Heart right ventricle (tissue), 16 donors: ENCODE measurements around the gene TCERG1L. TPM values are rescaled to one million over a fixed set of nuclear protein-coding genes. Genes with fewer than 3 reads are reported as not detected.

Experiments
- ATAC-seq, 8 donors: fragments of 200-7000 bp; cut with Tn5 transposase; one replicate each; pipeline ENCODE4 v1.9.1; 2020; ENCODE audit warnings: mild to moderate bottlenecking in 8 of 8, moderate library complexity in 8 of 8, moderate number of reproducible peaks in 1 of 8
- DNase-seq, 2 donors: peaks; one replicate each; pipeline ENCODE4 v3.0.0-alpha.2; 2020
- H3K27ac ChIP-seq, 10 donors: fragments of 200-600 bp; sonication (generic) in 2 of 10; one replicate each; pipeline versions ENCODE4 v1.5.0 to v1.8.0; 2020 to 2022; ENCODE audit warnings: mild to moderate bottlenecking in 3 of 10
- H3K27me3 ChIP-seq, 7 donors: fragments of 200-600 bp; one replicate each; pipeline ENCODE4 v1.8.0; 2021 to 2022; ENCODE audit warnings: mild to moderate bottlenecking in 2 of 7
- H3K36me3 ChIP-seq, 9 donors: fragments of 200-600 bp; sonication (generic) in 1 of 9; one replicate each; pipeline versions ENCODE4 v1.5.0 to v1.8.0; 2020 to 2022; ENCODE audit warnings: mild to moderate bottlenecking in 2 of 9
- H3K4me1 ChIP-seq, 9 donors: fragments of 200-600 bp; sonication (generic) in 1 of 9; one replicate each; pipeline versions ENCODE4 v1.5.0 to v1.8.0; 2020 to 2022; ENCODE audit warnings: mild to moderate bottlenecking in 4 of 9
- H3K4me3 ChIP-seq, 10 donors: fragments of 200-600 bp; sonication (generic) in 2 of 10; one replicate each; pipeline versions ENCODE4 v1.5.0 to v1.8.0; 2020 to 2022; ENCODE audit warnings: mild to moderate bottlenecking in 7 of 10, moderate library complexity in 2 of 10
- H3K9me3 ChIP-seq, 11 donors: fragments of 200-600 bp in 10 of 11; sonication (generic) in 2 of 11; one replicate each; pipeline versions ENCODE4 v1.5.0 to v1.8.0; 2013 to 2022; ENCODE audit warnings: mild to moderate bottlenecking in 2 of 11, control low read depth in 1 of 11, moderate library complexity in 1 of 11
- CTCF ChIP-seq, 9 donors: fragments of 200-600 bp; sonication (generic) in 2 of 9; IDR thresholded peaks; one replicate each; pipeline versions ENCODE4 v1.5.0 to v1.8.0; 2021 to 2022; ENCODE audit warnings: antibody characterized with exemption in 9 of 9, mild to moderate bottlenecking in 5 of 9, moderate library complexity in 1 of 9
- WGBS, 2 donors: extraction: QIAGEN DNeasy Blood & Tissue Kit; methylation state at CpG; one replicate each; pipeline ENCODE4 v1.1.7; 2013; ENCODE audit warnings: inconsistent platforms in 1 of 2; 5-methylcytosine and 5-hydroxymethylcytosine counted together
- intact Hi-C, 10 donors: fragments of 100-400 bp; cut with DNase I; formaldehyde crosslinking; loops; one replicate each; pipeline versions ENCODE4 v1.11.1 to v1.14.2; 2022
- polyA plus RNA-seq, 2 donors: library from polyadenylated mRNA; stranded (reverse); fragments of 200-250 nt; gene quantifications; one replicate each; pipeline ENCODE4 v1.2.3, GENCODE V29; 2013
- total RNA-seq, 10 donors: library from RNA; stranded (reverse); fragmentation: NEBNext Ultra II Directional in 3 of 10; extraction: Animal tissue kit (Norgen Biotek cat#: 25700) in 3 of 10; gene quantifications; one replicate each; pipeline versions ENCODE4 v1.2.1 to v1.2.4, GENCODE V29; 2021 to 2023
- donor health status: Arrhythmogenic right ventricular cardiomyopathy.
- donor health status: ischemic (EF 13 %, LVEDD 7.1; RV severe dilation, severe dysfunction).
- donor health status: healthy with polysubstance abuse.
- donor health status: DM: no; HTN: yes; CAD: no.
- donor health status: DM: no; HTN: no; CAD: no.
- donor health status: ischemic (EF 25% LVEDD 6.9; RV normal size, moderate dysfunction).
- donor health status: ischemic (EF 25% LVEDD 5.7; RV mildly dilated, moderate dysfunction).
- donor health status: healthy.
- donor health status: DM: yes; HTN: yes; CAD: no.
- donor health status: Ischemic cardiomyopathy.
- donor health status: ischemic (EF 35%, LVEDD 5.7; RV mildly dilated, moderate dysfunction).
- donor health status: nonischemic (EF 11% LVEDD 7.7; RV severe dilation, severe dysfunction).
- donor health status: DM: yes; HTN: yes; CAD: no.
- donor health status: PGD.
- donor health status: ischemic (EF 29% LVEDD 5.4; RV normal size, mild dysfunction).
- donor health status: nonischemic (EF 23%, LVEDD 6.1; RV moderate dilation, normal function).

Gene TCERG1L
- total and polyA plus RNA-seq, 12 donors, result 0.09 TPM; not detected in 10

- no peak for TF ChIP-seq CTCF (IDR thresholded peaks at IDR 0.05)
- no peak for DNase-seq
- no peak overlapping the region for H3K4me3 ChIP-seq
- ATAC-seq, result no peak
- no peak overlapping the region for H3K27ac ChIP-seq
- peaks cover 0 to 10% (median 0%) of the 10 kb centered on the region in 11 donors for H3K9me3 ChIP-seq
- H3K4me1 ChIP-seq, result no peaks in the 10 kb centered on the region
- intact Hi-C loops, result no loop called here
- 63 to 72% methylated on average over 9 of the region's 9 CpGs for WGBS, 2 donors
- peaks cover 0 to 53% (median 48%) of the 10 kb centered on the region in 7 donors for H3K27me3 ChIP-seq
- H3K36me3 ChIP-seq, result no peaks in the 10 kb centered on the region
Measured at GRCh38 chr10:131146790-131147189, 164.7 kb downstream of the TCERG1L start.

- peaks cover 0 to under 1% (median 0%) of the 10 kb centered on the region in 11 donors for H3K9me3 ChIP-seq
- ATAC-seq, result no peak
- no peak overlapping the region for H3K4me3 ChIP-seq
- TF ChIP-seq CTCF (IDR thresholded peaks at IDR 0.05), result no peak
- no peak overlapping the region for H3K27ac ChIP-seq
- no peaks in the 10 kb centered on the region for H3K4me1 ChIP-seq
- 73 to 85% methylated on average over 6 of the region's 6 CpGs for WGBS, 2 donors
- peaks cover 0 to 63% (median 59%) of the 10 kb centered on the region in 7 donors for H3K27me3 ChIP-seq
- no peak for DNase-seq
- intact Hi-C loops, result no loop called here
- no peaks in the 10 kb centered on the region for H3K36me3 ChIP-seq
Measured at GRCh38 chr10:131145756-131146155, 165.8 kb downstream of the TCERG1L start.

GRCh38 chr10:131144711-131145375 is 166.7 kb downstream of the TCERG1L start:
- WGBS, 2 donors, result 74 to 84% methylated on average over 9 of the region's 9 CpGs
- DNase-seq (no peak), ATAC-seq (no peak)
- intact Hi-C loops, result no loop called here
- Histone ChIP-seq H3K9me3 (no peaks in the 10 kb centered on the region), H3K4me3 (no peak overlapping the region), H3K36me3 (no peaks in the 10 kb centered on the region), H3K27me3 (peaks cover 0 to 72% (median 66%) of the 10 kb centered on the region in 7 donors), H3K27ac (no peak overlapping the region), H3K4me1 (no peaks in the 10 kb centered on the region)
- TF ChIP-seq CTCF (IDR thresholded peaks at IDR 0.05), result no peak

- no peaks in the 10 kb centered on the region for H3K4me1 ChIP-seq
- no peaks in the 10 kb centered on the region for H3K9me3 ChIP-seq
- no peak overlapping the region for H3K27ac ChIP-seq
- peaks cover 0 to 76% (median 69%) of the 10 kb centered on the region in 7 donors for H3K27me3 ChIP-seq
- H3K4me3 ChIP-seq, result no peak overlapping the region
- H3K36me3 ChIP-seq, result no peaks in the 10 kb centered on the region
- no peak for TF ChIP-seq CTCF (IDR thresholded peaks at IDR 0.05)
- DNase-seq (no peak), ATAC-seq (no peak)
- WGBS, 2 donors, result 69% methylated on average over 13 of the region's 13 CpGs
- intact Hi-C loops, result no loop called here
Measured at GRCh38 chr10:131144196-131144595, 167.3 kb downstream of the TCERG1L start.
